ENCODE data around the gene TNNT2.

The TNNT2 gene

DNA sequence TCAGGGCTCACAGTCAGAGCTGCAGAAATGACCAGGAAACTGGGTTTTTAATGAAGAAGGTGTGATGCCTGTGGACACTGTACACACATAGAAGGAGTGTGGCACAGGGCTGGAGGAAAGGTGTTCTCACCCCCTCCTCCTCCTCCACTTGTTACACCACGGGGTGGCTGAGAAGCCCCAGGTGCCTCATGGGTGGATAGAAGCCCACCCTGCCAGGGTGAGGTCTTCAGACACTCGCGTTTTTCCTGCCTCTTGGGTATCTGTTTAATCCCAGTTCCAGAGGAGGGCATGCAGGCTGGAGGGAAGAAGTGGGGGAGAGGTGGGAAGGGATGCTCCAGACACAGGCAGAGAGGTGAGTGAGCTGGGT is 31.3 kb upstream of the TNNT2 start:
- no peak overlapping the region for H3K4me3 Mint-ChIP-seq

DNA sequence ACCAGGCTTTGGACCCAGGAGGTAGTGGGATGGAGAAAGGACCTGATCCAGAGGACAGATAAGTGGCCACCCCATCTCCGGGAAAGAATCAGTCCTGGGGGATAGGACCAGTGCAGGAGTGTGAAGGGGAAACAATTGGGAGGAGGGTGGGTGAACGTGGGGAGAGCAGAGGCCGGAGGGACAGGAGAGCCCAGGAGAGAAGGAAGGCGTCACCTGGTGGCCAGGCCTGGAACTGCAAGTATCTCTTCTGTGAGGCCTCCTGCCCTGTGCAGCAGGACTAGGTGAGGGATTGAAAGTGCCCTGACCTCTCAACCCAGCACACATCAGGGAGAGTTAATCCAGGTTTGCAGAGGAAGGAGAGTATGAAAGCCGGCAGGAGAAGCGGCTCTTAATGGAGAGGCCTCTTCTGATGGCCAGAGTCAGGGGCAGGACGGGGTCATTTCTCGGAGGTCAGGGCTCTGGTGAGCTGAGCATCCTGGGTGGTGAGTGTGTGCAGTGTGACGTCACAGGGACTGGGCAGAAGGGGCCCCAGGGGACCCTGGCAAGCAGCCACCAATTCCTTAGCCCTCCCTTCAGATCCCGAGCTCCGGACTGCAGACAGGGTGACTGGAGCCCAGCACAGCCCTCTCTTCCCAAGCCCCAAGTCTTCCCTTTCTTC is 30.8 kb upstream of the TNNT2 start:
- Mint-ChIP-seq H3K9me3 (no peaks in the 10 kb centered on the region), H3K36me3 (ENCODE audit: low read depth) (no peaks in the 10 kb centered on the region), H3K27me3 (peaks cover 7% of the 10 kb centered on the region), H3K27ac (no peak overlapping the region), H3K4me1 (no peaks in the 10 kb centered on the region), H3K4me3 (no peak overlapping the region)
- peak; percentile 80 for DNase-seq
- peak; percentile 71 for ATAC-seq

More for the DNA sequence above, 31.3 kb upstream of the TNNT2 start:
- Mint-ChIP-seq H3K36me3 (ENCODE audit: low read depth) (no peaks in the 10 kb centered on the region), H3K4me1 (no peaks in the 10 kb centered on the region), H3K9me3 (no peaks in the 10 kb centered on the region), H3K27me3 (peaks cover 7% of the 10 kb centered on the region), H3K27ac (no peak overlapping the region)
- ATAC-seq = no peak
- no peak for DNase-seq

DNA sequence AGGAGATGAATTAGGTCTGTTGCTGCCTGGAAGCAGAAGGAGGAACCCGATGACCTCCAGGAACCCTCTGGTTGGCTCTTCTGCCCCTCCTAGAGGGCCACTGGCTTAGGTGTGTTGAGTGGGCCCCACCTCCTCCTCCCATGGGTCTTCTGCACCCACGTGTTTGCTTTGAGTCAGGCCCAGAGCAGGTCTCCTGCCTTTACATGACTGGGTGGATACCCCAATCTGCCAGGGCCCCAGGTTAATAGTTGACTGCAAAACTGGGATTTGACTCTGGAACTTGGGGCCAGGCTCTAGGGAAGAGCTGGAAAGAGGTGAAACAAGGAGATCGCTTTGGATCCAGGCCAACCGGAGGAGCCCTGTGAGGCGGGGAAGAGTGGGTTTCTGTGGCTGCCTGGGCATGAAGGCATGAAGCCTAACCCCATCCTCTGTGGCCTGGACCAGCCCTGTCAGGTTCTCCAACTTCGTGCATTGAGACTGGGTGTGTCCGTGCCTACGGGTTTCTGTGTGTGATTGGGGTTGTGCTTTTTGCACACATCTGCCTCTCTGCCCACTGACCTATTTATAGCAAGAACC is 29.4 kb upstream of the TNNT2 start:
- Mint-ChIP-seq H3K27me3 (peaks cover 6% of the 10 kb centered on the region), H3K36me3 (ENCODE audit: low read depth) (no peaks in the 10 kb centered on the region), H3K27ac (no peak overlapping the region), H3K4me1 (no peaks in the 10 kb centered on the region), H3K4me3 (no peak overlapping the region), H3K9me3 (no peaks in the 10 kb centered on the region)
- DNase-seq (no peak), ATAC-seq (no peak)

DNA sequence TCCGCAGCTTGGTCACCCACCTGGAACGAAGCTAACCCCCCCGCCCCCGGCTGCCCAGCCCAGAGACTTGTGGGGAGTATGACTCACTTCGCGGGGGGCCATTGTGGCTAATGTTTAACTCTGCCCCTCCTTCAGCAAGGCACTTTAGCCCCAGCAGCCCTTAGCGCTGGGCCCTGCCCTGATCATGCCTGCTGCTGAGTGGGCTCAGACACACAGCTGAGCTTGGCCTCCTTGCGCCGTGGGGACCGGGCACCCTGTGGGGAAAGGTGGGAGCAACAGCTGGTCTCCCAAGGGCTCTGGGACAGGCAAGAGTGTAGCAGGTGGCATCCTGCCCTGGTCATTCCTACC is 28.0 kb upstream of the TNNT2 start:
- peaks cover 12% of the 10 kb centered on the region for H3K27me3 Mint-ChIP-seq
- no peak for ATAC-seq

DNA sequence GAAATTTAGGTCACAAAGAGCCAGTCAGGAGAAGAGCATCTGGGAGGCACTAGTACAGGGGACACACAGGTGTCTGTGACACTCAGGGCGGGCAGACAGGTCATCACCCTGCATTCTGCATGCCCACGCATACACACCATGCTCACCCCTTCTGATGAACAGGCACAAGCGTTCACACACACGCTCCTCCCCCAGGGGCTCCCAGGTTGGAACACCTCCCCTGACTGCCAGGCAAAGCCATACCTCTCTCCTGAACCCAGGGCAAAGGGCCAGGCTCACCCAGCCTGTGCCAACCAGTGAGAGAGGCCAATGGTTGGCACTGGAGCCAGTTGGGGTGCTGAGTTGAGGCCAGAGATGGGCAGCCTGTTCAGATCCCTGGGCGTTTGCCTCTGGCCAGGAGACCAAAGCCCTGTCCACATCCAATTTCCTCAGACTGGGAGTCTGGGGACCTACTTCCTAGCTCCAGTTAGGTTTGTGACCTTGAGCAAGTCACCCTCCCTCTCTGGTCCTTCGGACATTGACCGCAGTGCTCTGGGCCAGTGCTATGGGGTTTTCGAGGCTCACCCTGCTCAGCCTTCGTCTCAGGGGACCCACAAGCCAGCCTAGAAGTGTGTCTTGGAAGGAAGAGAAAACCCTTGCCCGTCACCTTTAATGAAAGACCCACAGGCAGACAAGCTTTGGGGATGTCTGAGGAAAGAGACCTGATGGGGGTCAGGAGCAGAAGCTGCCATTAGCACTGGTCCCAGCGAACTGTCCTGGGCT is 27.4 kb upstream of the TNNT2 start:
- peaks cover 18% of the 10 kb centered on the region for H3K27me3 Mint-ChIP-seq
- no peaks in the 10 kb centered on the region for H3K4me1 Mint-ChIP-seq
- no peak overlapping the region for H3K4me3 Mint-ChIP-seq
- H3K36me3 Mint-ChIP-seq (ENCODE audit: low read depth) = no peaks in the 10 kb centered on the region
- H3K9me3 Mint-ChIP-seq = no peaks in the 10 kb centered on the region
- ATAC-seq (no peak), DNase-seq (no peak)
- H3K27ac Mint-ChIP-seq = no peak overlapping the region

More for the DNA sequence above, 28.0 kb upstream of the TNNT2 start:
- DNase-seq = no peak
- Mint-ChIP-seq H3K27ac (no peak overlapping the region), H3K9me3 (no peaks in the 10 kb centered on the region), H3K4me1 (no peaks in the 10 kb centered on the region), H3K4me3 (no peak overlapping the region), H3K36me3 (ENCODE audit: low read depth) (no peaks in the 10 kb centered on the region)

DNA sequence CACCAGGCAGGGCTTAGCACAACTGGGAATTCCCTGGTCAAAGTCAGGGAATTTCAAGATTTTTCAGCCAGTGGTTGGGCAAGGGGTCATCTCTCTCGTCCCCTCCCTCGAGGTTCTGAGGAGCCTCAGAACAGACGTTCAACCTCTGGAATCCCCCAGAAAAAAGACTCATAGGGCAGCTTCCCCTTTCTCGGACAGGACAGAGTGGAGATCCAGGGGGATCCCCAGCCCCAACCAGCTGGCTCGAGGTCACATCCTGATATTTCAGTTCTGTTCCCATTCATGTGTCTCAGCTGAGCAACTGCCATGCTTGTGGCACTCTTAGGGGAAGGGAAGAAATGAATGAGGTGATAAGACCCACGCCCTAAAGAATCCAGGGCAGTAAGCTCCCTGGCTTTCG is 26.6 kb upstream of the TNNT2 start:
- DNase-seq (no peak), ATAC-seq (no peak)
- no peaks in the 10 kb centered on the region for H3K9me3 Mint-ChIP-seq
- no peaks in the 10 kb centered on the region for H3K36me3 Mint-ChIP-seq (ENCODE audit: low read depth)
- no peaks in the 10 kb centered on the region for H3K4me1 Mint-ChIP-seq
- peaks cover 21% of the 10 kb centered on the region for H3K27me3 Mint-ChIP-seq
- no peak overlapping the region for H3K27ac Mint-ChIP-seq
- H3K4me3 Mint-ChIP-seq = no peak overlapping the region

DNA sequence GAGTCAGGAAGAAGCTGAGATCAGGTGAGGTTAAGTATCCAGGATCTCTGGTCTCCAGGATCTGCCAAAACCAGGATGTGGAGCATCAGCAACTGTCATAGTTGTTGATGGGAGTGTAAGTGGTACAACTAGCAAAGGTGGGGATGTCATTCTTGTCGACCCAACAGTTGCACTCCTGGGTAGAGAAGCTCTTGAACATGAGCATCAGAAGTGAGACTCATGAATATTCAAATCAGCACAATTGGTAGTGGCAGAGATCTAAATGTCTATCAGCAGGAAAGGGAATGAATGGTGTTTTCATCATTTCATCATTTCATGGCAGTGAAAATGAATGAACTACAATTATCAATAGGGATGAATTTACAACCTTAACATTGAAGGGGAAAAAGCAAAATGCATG is 25.9 kb upstream of the TNNT2 start:
- peaks cover 25% of the 10 kb centered on the region for H3K27me3 Mint-ChIP-seq
- H3K27ac Mint-ChIP-seq = no peak overlapping the region
- DNase-seq (no peak), ATAC-seq (no peak)
- no peaks in the 10 kb centered on the region for H3K9me3 Mint-ChIP-seq
- no peaks in the 10 kb centered on the region for H3K4me1 Mint-ChIP-seq
- no peaks in the 10 kb centered on the region for H3K36me3 Mint-ChIP-seq (ENCODE audit: low read depth)
- H3K4me3 Mint-ChIP-seq = no peak overlapping the region

DNA sequence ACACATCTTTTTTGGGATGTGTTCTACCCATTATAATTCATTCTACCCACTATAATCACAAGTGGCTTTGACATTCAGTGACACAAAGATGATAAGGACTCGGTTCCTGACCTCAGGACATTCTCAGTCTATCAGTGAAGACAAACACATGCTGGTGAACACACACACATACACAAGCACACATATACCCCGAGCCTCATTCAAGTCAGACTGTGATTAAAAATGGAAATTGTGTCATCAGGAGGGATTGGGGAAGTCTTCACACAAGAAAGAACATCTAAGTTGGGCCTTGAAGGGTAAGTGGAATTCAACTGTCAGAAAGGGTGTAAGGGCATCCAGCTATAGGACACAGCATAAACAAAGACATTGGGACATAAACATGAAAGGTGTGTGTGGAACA is 24.2 kb upstream of the TNNT2 start:
- DNase-seq (no peak), ATAC-seq (no peak)
- Mint-ChIP-seq H3K4me3 (no peak overlapping the region), H3K9me3 (no peaks in the 10 kb centered on the region), H3K27ac (no peak overlapping the region), H3K36me3 (ENCODE audit: low read depth) (no peaks in the 10 kb centered on the region), H3K27me3 (peaks cover 33% of the 10 kb centered on the region), H3K4me1 (no peaks in the 10 kb centered on the region)

DNA sequence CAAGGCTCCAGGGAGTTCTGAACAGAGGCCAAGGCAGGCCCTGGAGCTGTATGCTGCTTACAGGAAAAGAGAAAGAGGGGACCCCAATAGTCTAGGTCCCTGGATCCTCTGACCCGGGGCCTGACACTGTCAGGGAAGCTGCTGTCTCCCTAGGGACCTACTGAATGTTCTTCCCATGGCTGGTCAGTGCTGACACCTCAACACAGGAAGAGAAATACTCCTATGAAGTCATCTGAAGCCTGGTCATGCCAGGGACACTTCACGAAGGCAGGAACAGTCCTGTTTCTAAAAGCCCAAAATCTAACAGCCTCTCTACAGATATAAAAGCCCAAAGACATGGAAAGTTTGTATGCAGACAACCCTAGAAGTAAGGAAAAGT is 23.4 kb upstream of the TNNT2 start:
- H3K4me1 Mint-ChIP-seq = no peaks in the 10 kb centered on the region
- H3K9me3 Mint-ChIP-seq = no peaks in the 10 kb centered on the region
- DNase-seq (no peak), ATAC-seq (no peak)
- H3K36me3 Mint-ChIP-seq (ENCODE audit: low read depth) = no peaks in the 10 kb centered on the region
- peaks cover 33% of the 10 kb centered on the region for H3K27me3 Mint-ChIP-seq
- no peak overlapping the region for H3K4me3 Mint-ChIP-seq
- no peak overlapping the region for H3K27ac Mint-ChIP-seq

DNA sequence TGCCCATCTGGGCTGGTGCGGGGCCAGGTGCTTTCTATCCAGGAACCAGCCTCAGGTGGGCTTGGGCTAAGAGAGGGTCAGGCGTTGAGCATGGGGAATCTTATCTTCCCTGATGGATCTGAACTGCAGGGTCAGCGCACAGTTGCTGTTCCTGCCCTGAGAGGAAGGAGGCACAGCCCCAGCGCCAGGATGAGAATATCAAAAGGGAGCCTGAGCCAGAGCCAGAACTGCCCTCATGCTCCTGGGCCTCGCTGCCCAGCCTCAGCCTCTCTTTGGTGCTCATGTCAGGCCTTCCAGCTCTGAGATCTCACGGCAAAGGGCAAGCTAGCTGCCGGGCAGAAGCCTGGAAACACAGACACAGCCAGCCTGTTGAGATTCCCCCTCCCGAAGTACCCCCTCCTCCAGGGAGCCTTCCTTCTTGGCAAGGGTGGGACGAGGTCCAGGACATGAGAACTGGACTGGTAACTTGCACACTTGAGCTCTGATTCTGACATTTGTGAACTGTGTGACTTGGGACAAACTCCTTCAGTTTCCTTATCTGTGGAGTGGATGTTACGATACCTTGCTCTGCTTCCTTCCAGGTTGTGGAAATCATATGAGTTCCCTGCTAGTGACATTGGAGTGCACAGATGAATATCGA is 22.9 kb upstream of the TNNT2 start:
- Mint-ChIP-seq H3K4me1 (no peaks in the 10 kb centered on the region), H3K4me3 (no peak overlapping the region), H3K27me3 (peaks cover 33% of the 10 kb centered on the region), H3K9me3 (no peaks in the 10 kb centered on the region), H3K36me3 (ENCODE audit: low read depth) (no peaks in the 10 kb centered on the region), H3K27ac (no peak overlapping the region)
- DNase-seq = no peak
- no peak for ATAC-seq

DNA sequence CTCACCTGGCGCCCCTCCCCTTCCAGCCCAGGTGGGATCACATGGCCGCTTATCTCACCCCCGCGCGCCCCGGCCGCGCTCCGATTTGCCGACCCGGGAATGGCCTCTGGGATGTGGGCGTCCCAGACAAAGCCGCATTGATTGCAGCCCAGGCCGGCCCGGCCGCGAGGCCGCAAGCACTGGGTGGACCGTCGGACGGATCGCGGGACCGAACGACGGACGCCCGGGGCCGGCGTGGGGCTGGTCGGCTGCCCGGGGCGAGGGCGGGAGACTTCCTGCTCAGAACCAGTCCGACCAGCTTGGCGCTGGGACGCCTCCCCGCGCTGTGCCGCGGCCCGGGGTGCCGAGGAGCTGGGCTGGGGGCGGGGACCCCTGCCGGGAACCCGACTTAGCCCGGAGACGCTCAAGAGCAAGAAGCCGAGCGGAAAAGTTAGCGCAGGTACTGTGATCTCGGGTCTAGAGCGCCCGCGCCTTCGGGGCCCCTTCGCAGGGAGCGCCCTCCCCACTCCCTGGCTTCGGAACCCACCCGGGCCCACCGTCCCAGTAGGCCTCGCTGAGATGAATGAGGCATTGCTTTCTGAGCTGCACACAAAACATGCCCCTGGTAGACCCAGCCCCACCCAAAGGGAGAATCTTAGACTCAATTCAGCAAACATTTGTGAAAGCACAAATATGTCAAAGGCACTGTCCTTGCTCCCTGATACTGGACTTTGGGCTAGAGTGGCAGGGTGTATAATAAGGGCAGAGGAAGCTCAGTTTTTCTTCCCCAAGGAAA is 22.1 kb upstream of the TNNT2 start:
- no peak for ATAC-seq
- H3K4me1 Mint-ChIP-seq = no peaks in the 10 kb centered on the region
- H3K9me3 Mint-ChIP-seq = no peaks in the 10 kb centered on the region
- peaks cover 31% of the 10 kb centered on the region for H3K27me3 Mint-ChIP-seq
- no peaks in the 10 kb centered on the region for H3K36me3 Mint-ChIP-seq (ENCODE audit: low read depth)
- H3K27ac Mint-ChIP-seq = no peak overlapping the region
- DNase-seq = no peak
- no peak overlapping the region for H3K4me3 Mint-ChIP-seq

DNA sequence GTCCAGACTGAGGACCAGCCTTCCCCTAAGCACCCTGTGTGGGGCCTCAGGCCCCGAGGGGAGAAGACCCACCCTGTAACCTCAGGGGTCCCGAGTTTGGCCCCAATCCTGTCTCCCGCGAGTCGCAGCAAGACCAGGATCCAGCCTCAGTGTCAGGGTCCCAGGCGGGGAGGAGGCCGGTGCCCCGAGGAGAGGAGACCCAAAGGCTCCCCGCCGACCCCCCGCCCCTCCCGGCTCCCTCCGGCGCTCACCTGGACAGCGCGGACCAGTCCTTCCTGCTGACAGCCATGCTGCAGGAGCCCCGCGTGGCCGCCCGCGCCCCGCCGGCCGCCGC is 21.5 kb upstream of the TNNT2 start, which contains the start of gene LAD1:
TSS of gene LAD1 (minus strand) at position 307 of the 334 bp plus-strand sequence. CDS start at position 289, 18 bp downstream.
- no peak for ATAC-seq
- H3K27ac Mint-ChIP-seq = no peak within 1 kb of the TSS

DNA sequence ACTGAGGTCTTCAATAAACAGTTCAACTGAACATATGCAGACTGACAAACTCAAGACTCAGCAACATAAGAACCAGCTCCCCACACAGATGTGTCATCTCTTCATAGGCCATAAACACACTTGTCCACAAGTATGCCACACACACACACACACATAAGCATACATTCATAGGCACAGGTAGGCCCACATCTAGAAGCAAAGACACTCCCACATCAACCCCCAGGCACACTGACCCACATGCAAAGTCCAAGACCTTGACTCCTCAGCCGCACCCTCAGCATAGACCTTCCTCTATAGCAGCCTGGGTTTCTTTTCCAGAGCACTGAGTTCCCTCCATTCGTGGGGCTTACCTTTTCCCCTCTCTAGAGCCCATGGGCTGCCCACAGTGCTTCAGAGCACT is 20.2 kb upstream of the TNNT2 start:
- no peak for DNase-seq
- H3K4me1 Mint-ChIP-seq = no peaks in the 10 kb centered on the region

More for the DNA sequence above, 21.5 kb upstream of the TNNT2 start, which contains the start of gene LAD1:
- Mint-ChIP-seq H3K27me3 (peaks cover 29% of the 10 kb centered on the region), H3K4me1 (no peaks in the 10 kb centered on the region), H3K4me3 (no peak within 1 kb of the TSS), H3K9me3 (no peaks in the 10 kb centered on the region), H3K36me3 (ENCODE audit: low read depth) (no peaks in the 10 kb centered on the region)
- no peak for DNase-seq

DNA sequence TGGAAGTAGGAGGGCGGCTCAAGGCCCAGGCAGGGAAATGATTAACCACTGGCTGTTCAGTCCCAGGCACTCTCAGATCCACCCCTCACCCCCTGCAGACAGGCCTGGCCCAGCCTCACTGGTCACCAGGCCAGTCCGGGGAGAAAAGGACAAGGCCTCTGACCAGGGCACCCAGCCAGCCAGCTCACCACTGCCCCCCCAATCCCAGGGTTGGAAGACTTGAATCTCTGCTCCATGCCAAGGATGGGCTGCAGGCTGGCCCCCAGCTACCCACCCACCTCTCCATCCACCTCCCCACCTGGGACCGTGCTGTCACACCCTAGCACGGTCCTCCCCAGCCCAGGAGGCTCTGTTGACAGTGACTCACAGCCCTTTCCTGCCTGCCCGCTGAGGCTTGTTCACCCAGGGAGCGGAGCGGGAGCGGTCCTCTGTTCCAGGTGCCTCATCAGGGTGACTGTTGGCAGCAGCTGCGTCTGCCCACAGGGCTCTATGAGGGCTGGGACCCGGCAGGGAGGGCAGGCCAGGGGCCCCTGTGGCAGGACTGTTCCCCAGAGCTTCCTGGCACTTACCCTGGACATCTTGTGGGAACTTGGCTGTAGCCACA is 19.5 kb upstream of the TNNT2 start:
- Mint-ChIP-seq H3K27me3 (peaks cover 39% of the 10 kb centered on the region), H3K36me3 (ENCODE audit: low read depth) (no peaks in the 10 kb centered on the region), H3K4me1 (no peaks in the 10 kb centered on the region), H3K4me3 (no peak overlapping the region), H3K9me3 (no peaks in the 10 kb centered on the region), H3K27ac (no peak overlapping the region)
- no peak for DNase-seq
- ATAC-seq = no peak

More for the DNA sequence above, 20.2 kb upstream of the TNNT2 start:
- Mint-ChIP-seq H3K27ac (no peak overlapping the region), H3K4me3 (no peak overlapping the region), H3K9me3 (no peaks in the 10 kb centered on the region), H3K27me3 (peaks cover 33% of the 10 kb centered on the region), H3K36me3 (ENCODE audit: low read depth) (no peaks in the 10 kb centered on the region)
- no peak for ATAC-seq
